NCI-H128 (cell line): ENCODE results near the gene DDI2.
"Not testable (repeated sequence)": the region's sequence is repeated elsewhere in the genome, so short reads cannot be mapped to it uniquely, and the experiment has no call there.

Experiments
- DNase-seq: peaks from one replicate; lab custom pipeline; 2025; ENCODE audit not compliant: unreplicated experiment; lab: John Stamatoyannopoulos, UW

Gene DDI2

GRCh38 chr1:15676688-15677661 lies 59.7 kb downstream of the DDI2 start:
- DNase-seq, result no peak

GRCh38 chr1:15678578-15678977 lies 61.3 kb downstream of the DDI2 start:
- DNase-seq, result no peak

GRCh38 chr1:15680131-15680530 lies 62.9 kb downstream of the DDI2 start:
- no peak for DNase-seq

- DNase-seq, result no peak
Measured at GRCh38 chr1:15680561-15681348, 63.5 kb downstream of the DDI2 start.

- DNase-seq, result no peak
Measured at GRCh38 chr1:15681349-15682292, 64.4 kb downstream of the DDI2 start.

- DNase-seq, result no peak
Measured at GRCh38 chr1:15682936-15683341, 65.7 kb downstream of the DDI2 start.

- no peak for DNase-seq
Measured at GRCh38 chr1:15683345-15684039, 66.2 kb downstream of the DDI2 start.

- DNase-seq, result no peak
Measured at GRCh38 chr1:15684042-15684461, 66.8 kb downstream of the DDI2 start, which contains the start of gene PLEKHM2. TSS of gene PLEKHM2 (plus strand) at chr1:15684320. CDS start at chr1:15684559, 239 bp downstream.

GRCh38 chr1:15684468-15685291 lies 67.4 kb downstream of the DDI2 start:
- no peak for DNase-seq

GRCh38 chr1:15685820-15686219 lies 68.6 kb downstream of the DDI2 start:
- DNase-seq, result no peak

GRCh38 chr1:15687446-15687845 lies 70.2 kb downstream of the DDI2 start:
- DNase-seq, result no peak

- no peak for DNase-seq
Measured at GRCh38 chr1:15690317-15690716, 73.1 kb downstream of the DDI2 start.

- no peak for DNase-seq
Measured at GRCh38 chr1:15691434-15692032, 74.3 kb downstream of the DDI2 start.

- no peak for DNase-seq
Measured at GRCh38 chr1:15692121-15692682, 74.9 kb downstream of the DDI2 start.

GRCh38 chr1:15693371-15693770 lies 76.1 kb downstream of the DDI2 start:
- no peak for DNase-seq

- DNase-seq, result no peak
Measured at GRCh38 chr1:15696956-15697521, 79.8 kb downstream of the DDI2 start.

GRCh38 chr1:15698201-15698600 lies 80.9 kb downstream of the DDI2 start:
- no peak for DNase-seq

GRCh38 chr1:15699321-15699720 lies 82.1 kb downstream of the DDI2 start:
- not testable (repeated sequence) for DNase-seq
